ENCODE results near the gene GPC5.
"Not testable (repeated sequence)": the region's sequence is repeated elsewhere in the genome, so short reads cannot be mapped to it uniquely, and the experiment has no call there.

GPC5 gene

GRCh38 chr13:92602560-92602959 is 1204.1 kb downstream of the GPC5 start:
- DNase-seq: no peak

DNA sequence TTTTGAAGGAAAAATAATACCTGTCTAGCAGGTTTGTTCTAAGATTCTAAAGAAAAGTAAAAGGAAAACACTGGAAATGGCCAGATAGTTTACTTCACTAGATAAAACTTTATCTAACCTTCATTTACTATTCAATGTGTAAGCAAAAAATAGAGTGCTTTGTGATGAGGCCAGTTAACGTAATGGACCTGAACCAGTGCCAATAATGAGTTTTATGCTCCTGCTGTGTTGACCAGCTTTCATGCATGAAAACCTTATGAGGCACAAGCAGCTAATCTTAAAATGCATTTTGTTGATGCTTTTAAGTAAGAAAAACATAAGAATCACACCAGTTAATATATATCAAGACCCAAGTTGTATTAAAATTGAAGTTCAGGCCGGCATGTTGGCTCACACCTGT is 1211.0 kb downstream of the GPC5 start:
- no peak for DNase-seq

- DNase-seq: no peak
Measured at GRCh38 chr13:92612892-92613291, 1214.5 kb downstream of the GPC5 start.

- no peak for DNase-seq
Measured at GRCh38 chr13:92613921-92614320, 1215.5 kb downstream of the GPC5 start.

DNA sequence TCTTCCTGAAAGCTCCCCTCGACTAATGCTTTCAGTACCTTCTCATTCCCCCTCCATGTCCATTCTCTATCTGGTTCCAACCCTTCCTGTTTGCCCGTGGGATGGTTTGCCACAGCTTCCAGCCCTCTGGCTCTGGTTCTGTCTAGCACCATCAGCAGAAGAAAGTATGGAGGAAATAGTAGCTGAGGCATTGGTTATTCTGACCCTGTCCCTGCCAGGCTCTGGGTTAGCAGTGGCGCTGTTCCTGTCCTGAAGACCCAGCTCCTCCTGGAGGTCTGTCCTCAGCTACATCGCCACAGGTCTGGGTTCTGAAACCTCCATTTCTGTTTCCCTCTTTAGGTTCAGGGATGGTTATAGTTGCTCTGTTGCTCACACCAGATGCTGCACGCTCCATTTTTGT is 1223.6 kb downstream of the GPC5 start:
- no peak for DNase-seq

GRCh38 chr13:92622905-92623304 is 1224.5 kb downstream of the GPC5 start:
- DNase-seq: no peak

DNA sequence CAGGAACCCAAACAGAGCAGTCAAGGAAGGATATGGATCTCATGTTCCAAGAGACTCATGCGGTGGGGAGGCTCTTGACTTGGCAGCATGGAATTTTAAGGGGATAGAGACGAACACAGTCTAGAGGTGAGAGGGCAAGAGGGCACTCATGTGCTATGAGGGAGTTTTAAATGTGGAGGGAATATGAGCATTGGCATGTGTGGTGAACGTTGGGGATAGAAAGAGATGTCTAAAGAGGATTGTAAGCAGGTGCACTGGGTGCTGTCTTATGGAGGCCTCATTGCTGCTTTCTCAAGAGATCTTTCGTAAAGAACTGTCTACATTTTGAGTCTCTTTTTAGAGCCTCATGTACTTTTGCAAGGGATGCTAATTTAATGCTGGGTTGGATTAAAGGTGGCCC is 1227.9 kb downstream of the GPC5 start:
- no peak for DNase-seq

DNA sequence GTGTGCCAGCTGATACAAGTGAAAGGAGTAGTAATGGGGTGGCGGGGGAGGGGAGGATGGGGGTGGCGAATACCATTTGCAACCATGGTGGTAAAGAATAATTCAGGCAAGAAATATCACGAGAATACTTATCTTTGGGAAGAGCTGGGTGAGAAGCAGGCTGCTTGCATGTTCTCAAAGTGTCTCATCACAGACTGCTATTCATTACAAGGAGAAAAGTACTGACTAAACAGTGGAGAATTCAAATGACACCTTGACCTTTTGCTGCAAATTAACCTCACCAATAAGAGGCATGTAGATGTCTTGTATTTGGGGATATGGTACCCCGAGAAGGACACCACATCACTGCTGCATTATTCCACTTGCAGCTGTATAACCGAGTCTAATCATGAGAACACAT is 1242.5 kb downstream of the GPC5 start:
- no peak for DNase-seq

- DNase-seq: no peak
Measured at GRCh38 chr13:92649140-92649813, 1250.9 kb downstream of the GPC5 start.

- no peak for DNase-seq
Measured at GRCh38 chr13:92656103-92656502, 1257.7 kb downstream of the GPC5 start.

DNA sequence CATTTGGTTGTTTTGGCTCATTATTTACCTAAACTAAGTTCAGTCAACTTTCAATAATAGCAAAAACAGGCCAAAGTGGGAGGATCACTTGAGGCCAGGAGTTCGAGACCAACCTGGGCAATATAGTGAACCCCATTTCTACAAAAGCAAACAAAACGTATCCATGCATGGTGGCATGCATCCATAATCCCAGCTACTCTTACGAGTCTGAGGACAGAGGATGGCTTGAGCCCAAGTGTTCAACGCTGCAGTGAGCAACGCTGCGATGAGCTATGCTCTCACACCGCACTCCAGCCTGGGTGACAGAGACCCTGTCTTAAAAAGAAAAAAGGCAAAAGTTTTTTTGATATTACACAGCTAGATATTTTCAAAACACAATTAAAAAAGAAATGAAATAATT is 1258.2 kb downstream of the GPC5 start:
- DNase-seq: no peak

DNA sequence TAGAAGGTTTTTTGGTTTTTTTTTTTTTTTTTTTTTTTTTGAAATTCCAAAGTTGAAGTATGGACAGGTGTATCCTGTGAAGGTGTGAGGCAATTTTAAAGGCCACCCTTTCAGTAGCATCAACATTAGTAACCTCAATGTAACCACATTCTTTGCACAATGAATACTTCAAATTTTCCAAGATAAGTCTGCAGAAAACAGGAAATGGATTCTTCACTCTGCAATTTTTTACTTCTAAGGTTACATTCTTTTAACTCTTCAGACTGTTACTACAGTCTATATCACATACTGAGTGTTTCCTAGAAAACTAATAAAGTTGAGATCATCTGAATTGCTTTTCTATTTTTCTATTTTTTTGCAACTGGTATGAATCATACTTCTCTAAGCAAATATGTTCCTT is 1259.1 kb downstream of the GPC5 start:
- DNase-seq: no peak

DNA sequence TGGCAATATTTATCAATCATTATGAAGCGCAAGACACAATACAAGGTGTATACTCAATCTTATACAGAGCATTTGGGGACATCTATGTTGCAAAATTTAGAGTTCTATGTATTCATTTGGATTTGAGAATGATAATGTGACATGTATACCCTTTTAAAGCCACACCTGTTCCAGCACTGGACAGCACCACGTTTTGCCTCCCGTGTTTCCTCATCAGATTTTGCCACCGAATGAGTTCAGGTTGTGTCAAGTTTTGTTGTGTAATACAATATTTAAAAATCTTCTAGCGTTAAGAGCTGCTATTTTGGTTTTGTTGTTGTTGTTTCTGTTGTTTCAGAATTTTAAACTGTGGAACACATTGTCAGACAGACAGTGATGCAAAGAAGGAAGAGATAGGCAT is 1259.9 kb downstream of the GPC5 start:
- no peak for DNase-seq

- no peak for DNase-seq
Measured at GRCh38 chr13:92661406-92661805, 1263.0 kb downstream of the GPC5 start.

DNA sequence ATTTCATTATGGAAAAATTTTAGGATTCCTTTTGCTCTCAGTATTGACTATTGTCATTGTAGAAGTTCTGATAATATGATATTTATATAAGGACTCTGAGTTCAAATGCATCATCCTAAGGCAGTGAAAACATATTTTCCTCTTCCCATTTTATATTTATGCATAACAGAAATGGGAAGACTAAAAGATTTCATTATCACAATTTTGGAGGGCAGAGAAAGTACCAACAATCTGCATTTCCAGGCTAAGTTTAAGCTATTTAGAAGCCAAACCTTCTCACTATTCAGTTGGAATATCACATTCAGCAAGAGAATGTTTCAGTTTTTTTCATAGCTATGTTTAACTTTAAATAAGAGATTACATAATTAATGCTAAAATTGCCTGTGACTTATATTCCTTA is 1269.7 kb downstream of the GPC5 start:
- no peak for DNase-seq

- DNase-seq: no peak
Measured at GRCh38 chr13:92670096-92670495, 1271.7 kb downstream of the GPC5 start.

GRCh38 chr13:92671821-92672220 is 1273.4 kb downstream of the GPC5 start:
- no peak for DNase-seq

GRCh38 chr13:92676246-92676645 is 1277.8 kb downstream of the GPC5 start:
- DNase-seq: no peak

DNA sequence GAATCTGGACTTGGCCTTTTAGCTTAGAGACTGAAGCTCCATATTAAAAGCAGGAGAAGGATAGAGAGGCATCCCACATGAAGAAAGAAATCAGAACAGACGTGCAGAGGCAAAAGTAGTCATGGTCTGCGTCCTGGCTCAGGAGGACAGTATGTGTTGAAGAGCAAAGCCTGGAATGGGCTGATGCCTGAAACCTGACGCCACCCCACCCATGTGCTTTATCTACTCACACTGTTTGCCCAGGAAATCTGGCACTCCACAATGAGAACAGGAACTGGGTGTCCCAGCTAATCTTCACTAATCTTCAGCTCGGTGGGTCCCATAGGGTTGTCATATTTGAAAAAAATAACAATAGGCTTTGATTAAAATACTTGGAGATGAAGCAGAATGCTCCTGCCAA is 1279.2 kb downstream of the GPC5 start:
- no peak for DNase-seq

DNA sequence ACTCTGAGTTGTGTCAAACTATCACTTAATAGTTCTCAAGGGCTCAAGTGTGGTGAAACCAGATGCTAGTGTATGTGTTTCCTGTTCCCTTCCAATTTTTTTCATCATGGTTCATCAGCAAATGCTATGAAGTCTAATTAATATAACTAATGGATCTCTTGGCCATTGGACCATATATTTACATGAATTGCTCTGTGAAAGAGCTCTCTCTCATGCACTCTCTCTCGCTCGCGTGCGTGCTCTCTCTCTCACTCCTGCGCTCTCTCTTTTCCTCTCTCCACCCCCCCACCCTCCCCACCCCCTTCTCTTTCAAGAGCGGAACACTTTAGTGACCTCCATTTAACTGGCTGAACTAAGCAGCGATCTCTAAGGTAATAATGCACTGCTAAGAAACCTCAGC is 1281.2 kb downstream of the GPC5 start:
- no peak for DNase-seq

DNA sequence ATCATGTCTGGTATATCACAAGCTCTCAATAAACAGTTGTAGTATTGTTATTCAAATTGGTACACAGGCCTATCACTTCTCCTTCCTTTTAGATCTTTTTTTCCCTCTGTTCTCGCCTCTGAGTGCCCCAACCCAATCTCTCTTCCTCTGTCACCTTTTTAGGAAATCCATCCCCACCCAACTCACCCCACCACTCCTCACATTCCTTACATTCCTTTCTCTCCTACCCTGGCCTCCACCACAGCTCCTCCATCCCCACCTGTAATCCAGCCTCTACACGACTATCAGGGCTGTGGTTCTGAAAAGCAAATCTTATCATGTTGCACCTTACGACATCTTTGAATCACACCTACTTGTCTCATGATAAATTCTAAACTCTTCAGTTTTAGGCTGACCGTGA is 1282.8 kb downstream of the GPC5 start:
- DNase-seq: no peak

DNA sequence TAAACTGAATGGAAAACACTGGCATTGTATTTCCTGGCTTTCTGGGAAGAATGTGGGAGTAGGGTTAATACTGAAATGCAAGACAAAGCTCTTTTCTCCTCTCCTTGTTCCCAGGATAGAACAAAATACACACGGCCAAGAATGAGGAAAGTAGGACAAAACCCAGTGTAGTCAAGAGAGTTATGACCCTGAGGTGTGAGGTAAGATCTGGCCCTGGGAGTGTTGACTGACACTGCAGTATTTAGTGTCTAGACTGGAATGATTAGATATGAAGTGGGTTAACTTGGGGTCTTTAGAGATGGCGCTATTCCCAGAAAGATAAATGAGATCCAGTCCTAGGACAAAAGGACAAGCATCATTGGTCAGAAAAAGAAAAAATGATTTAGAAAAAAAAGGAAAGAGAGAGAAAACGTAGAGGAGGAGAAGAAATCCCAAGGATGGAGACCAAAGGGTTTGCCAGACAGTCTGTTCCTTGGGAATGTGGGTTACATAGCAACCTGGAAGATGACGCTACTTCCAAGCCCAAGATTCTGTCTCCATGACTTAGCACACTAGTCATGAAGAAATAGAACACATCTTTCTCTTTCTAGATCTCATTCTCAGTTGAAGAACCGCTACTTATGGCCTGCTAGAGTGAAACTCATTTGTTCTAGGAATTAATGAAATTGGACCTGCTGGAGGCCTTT is 1284.6 kb downstream of the GPC5 start:
- no peak for DNase-seq

- DNase-seq: no peak
Measured at GRCh38 chr13:92694047-92694446, 1295.6 kb downstream of the GPC5 start.

- not testable (repeated sequence) for DNase-seq
Measured at GRCh38 chr13:92695827-92696226, 1297.4 kb downstream of the GPC5 start.

DNA sequence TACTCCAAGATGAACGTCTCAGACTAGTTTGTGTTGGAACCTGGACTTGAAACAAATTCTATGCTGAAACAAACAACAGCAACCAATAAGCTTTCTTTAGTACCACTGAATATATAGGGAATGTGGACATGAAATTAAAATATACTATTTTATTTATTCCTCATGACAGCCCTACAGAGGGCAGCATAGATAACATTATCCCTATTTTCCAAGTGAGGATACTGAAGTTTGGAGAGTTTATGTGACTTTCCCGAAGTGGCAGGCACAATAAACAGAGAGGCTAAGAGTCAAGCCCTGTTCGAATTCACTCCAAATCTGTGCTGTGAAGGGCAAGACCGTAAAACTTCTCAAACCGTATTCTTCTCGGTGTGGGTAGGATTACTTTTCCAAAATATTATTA is 1318.3 kb downstream of the GPC5 start:
- no peak for DNase-seq
